Smooth muscle cell (in vitro differentiated cells): ENCODE results near the gene UVSSA. TPM values are rescaled to one million over a fixed set of nuclear protein-coding genes. Genes with fewer than 3 reads are reported as not detected.
A peak's percentile ranks its signal among the peaks of the same experiment; 100 is the strongest.

Experiments
- DNase-seq: peaks from one replicate; lab custom pipeline; 2025; ENCODE audit not compliant: unreplicated experiment; lab: John Stamatoyannopoulos, UW
- H2AFZ ChIP-seq: fragments of 200-600 bp; sonication (generic); 2 replicates; pipeline ENCODE4 v1.6.0; 2016; ENCODE audit warnings: antibody characterized with exemption, low read depth, mild to moderate bottlenecking
- H3F3A ChIP-seq: fragments of 200-600 bp; sonication (generic); 2 replicates; pipeline ENCODE4 v1.6.0; 2017; ENCODE audit warnings: antibody characterized with exemption, low read depth
- H3K27ac ChIP-seq: fragments of 200-600 bp; sonication (generic); 2 replicates; pipeline ENCODE4 v1.5.1; 2016; ENCODE audit warnings: low read depth, mild to moderate bottlenecking
- H3K27me3 ChIP-seq: fragments of 200-600 bp; sonication (generic); 2 replicates; pipeline ENCODE4 v1.6.1; 2016; ENCODE audit warnings: low read depth, mild to moderate bottlenecking
- H3K36me3 ChIP-seq: fragments of 200-600 bp; sonication (generic); 2 replicates; pipeline ENCODE4 v1.5.1; 2016; ENCODE audit warnings: low read depth
- H3K4me1 ChIP-seq: fragments of 200-600 bp; sonication (generic); 2 replicates; pipeline ENCODE4 v1.5.1; 2016; ENCODE audit warnings: low read depth
- H3K4me2 ChIP-seq: fragments of 200-600 bp; sonication (generic); 2 replicates; pipeline ENCODE4 v1.6.0; 2016; ENCODE audit warnings: mild to moderate bottlenecking
- H3K4me3 ChIP-seq: fragments of 200-600 bp; sonication (generic); 2 replicates; pipeline ENCODE4 v1.5.1; 2016; ENCODE audit warnings: mild to moderate bottlenecking
- H3K79me2 ChIP-seq: fragments of 200-600 bp; sonication (generic); 2 replicates; pipeline ENCODE4 v1.6.0; 2016; ENCODE audit warnings: low read depth, mild to moderate bottlenecking
- H3K9ac ChIP-seq: fragments of 200-600 bp; sonication (generic); 2 replicates; pipeline ENCODE4 v1.6.0; 2016; ENCODE audit warnings: low read depth
- H3K9me3 ChIP-seq: fragments of 200-600 bp; sonication (generic); replicated peaks from 2 replicates; pipeline ENCODE4 v1.5.1; 2016; ENCODE audit warnings: low read depth
- H4K20me1 ChIP-seq: fragments of 200-600 bp; sonication (generic); 2 replicates; pipeline ENCODE4 v1.6.0; 2016; ENCODE audit warnings: low read depth
- WGBS: methylation state at CpG from one replicate; pipeline ENCODE4 v1.1.7; 2016; ENCODE audit warnings: low lambda C conversion rate; 5-methylcytosine and 5-hydroxymethylcytosine counted together
- polyA plus RNA-seq: library from polyadenylated mRNA; unstranded; fragments of >200 nt; fragmentation: Nextera tagmentation; extraction: Ambion mirVana; gene quantifications from 2 replicates; pipeline ENCODE4 v1.2.1, GENCODE V29; 2016
- total RNA-seq: library from RNA; depleted of rRNA; stranded (reverse); fragments of >200 nt; gene quantifications from 2 replicates; pipeline ENCODE4 v1.2.3, GENCODE V29; 2014
- TF ChIP-seq, protein P1 (sequence below): fragments of 200-600 bp; sonication (generic); IDR thresholded peaks from 2 replicates; pipeline ENCODE4 v1.5.1; 2017; ENCODE audit warnings: borderline replicate concordance, mild to moderate bottlenecking, antibody characterized with exemption; ENCODE audit not compliant: insufficient read depth, poor library complexity, severe bottlenecking

The UVSSA gene
- total and polyA plus RNA-seq, 2 experiments from 2014 or later: 9.0 to 13.0 TPM

DNA sequence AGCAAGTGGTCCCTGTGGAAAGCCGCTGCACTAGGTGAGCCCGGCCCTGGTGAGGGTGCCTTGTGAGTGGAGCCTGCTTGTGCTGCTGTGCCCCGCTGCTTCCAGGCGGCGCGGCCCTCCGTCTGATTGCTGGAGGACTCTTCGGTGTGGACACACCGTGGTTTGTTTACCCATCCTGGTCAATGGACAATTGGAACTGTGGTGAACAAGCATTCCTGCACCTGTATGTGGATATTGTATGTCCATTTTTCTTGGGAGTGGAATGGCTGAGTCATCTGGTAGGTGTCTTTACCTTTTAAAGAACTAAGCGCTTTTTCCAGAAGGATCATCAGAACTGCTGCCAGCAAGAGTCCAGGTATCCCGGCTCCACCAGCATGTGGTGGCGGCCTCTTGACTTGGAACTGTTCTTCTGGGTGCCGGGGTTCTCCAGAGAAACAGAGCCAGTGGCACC, 41.7 kb upstream of the UVSSA start:
- H3K27me3 ChIP-seq: no peaks in the 10 kb centered on the region
- no peak for DNase-seq
- 96% methylated on average over 13 of the region's 13 CpGs for WGBS

DNA sequence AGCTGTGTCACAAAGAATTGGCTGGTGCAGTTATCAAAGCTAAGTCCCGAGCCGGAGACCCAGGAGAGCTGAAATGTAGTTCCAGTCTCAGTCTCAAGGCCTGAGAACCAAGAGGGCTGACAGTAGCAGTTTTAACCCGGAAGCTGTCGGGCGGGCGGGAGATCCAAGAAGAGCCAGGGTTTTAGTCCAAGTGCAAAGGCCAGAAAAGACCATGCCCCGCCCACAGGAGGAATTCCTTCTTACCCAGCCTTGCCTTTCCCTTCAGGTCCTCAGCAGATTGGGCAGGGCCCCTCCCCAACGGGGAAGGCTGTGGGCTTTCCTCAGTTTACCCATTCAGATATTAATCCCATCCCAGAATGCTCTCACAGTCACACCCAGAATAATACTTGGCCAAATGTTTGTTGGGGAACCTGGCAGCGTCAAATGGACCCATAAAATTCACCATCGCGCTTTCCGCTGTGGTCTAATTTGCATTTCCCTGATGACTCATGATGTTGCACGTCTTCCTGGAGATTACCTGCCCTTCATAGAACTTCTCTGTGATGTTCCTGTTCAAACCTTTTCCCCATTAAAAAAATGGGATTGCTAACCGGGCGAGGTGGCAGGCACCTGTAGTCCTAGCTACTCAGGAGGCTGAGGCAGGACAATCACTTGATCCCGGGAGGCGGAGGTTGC, 41.1 kb upstream of the UVSSA start:
- peaks cover 16% of the 10 kb centered on the region for H3K4me1 ChIP-seq
- peaks cover 98% of the 10 kb centered on the region for H4K20me1 ChIP-seq
- DNase-seq: no peak
- H3K9me3 ChIP-seq: no peaks in the 10 kb centered on the region
- H3F3A ChIP-seq: peaks cover 31% of the 10 kb centered on the region
- WGBS: 87% methylated on average over 17 of the region's 17 CpGs
- no peak overlapping the region for H3K4me3 ChIP-seq
- no peaks in the 10 kb centered on the region for H3K36me3 ChIP-seq
- TF ChIP-seq, protein P1, sequence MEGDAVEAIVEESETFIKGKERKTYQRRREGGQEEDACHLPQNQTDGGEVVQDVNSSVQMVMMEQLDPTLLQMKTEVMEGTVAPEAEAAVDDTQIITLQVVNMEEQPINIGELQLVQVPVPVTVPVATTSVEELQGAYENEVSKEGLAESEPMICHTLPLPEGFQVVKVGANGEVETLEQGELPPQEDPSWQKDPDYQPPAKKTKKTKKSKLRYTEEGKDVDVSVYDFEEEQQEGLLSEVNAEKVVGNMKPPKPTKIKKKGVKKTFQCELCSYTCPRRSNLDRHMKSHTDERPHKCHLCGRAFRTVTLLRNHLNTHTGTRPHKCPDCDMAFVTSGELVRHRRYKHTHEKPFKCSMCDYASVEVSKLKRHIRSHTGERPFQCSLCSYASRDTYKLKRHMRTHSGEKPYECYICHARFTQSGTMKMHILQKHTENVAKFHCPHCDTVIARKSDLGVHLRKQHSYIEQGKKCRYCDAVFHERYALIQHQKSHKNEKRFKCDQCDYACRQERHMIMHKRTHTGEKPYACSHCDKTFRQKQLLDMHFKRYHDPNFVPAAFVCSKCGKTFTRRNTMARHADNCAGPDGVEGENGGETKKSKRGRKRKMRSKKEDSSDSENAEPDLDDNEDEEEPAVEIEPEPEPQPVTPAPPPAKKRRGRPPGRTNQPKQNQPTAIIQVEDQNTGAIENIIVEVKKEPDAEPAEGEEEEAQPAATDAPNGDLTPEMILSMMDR: no peak
- H3K9ac ChIP-seq: no peak overlapping the region
- no peak overlapping the region for H2AFZ ChIP-seq
- no peaks in the 10 kb centered on the region for H3K27me3 ChIP-seq
- no peak overlapping the region for H3K4me2 ChIP-seq
- no peak overlapping the region for H3K27ac ChIP-seq
- H3K79me2 ChIP-seq: peaks cover 93% of the 10 kb centered on the region

More for the DNA sequence above, 41.7 kb upstream of the UVSSA start:
- peaks cover 93% of the 10 kb centered on the region for H3K79me2 ChIP-seq
- H2AFZ ChIP-seq: no peak overlapping the region
- H3K9me3 ChIP-seq: no peaks in the 10 kb centered on the region
- no peak overlapping the region for H3K4me2 ChIP-seq
- H3K9ac ChIP-seq: no peak overlapping the region
- TF ChIP-seq, protein P1: no peak
- H3F3A ChIP-seq: peaks cover 37% of the 10 kb centered on the region
- H3K4me3 ChIP-seq: no peak overlapping the region
- H3K27ac ChIP-seq: no peak overlapping the region
- H3K4me1 ChIP-seq: peaks cover 16% of the 10 kb centered on the region
- no peaks in the 10 kb centered on the region for H3K36me3 ChIP-seq
- H4K20me1 ChIP-seq: peaks cover 98% of the 10 kb centered on the region

DNA sequence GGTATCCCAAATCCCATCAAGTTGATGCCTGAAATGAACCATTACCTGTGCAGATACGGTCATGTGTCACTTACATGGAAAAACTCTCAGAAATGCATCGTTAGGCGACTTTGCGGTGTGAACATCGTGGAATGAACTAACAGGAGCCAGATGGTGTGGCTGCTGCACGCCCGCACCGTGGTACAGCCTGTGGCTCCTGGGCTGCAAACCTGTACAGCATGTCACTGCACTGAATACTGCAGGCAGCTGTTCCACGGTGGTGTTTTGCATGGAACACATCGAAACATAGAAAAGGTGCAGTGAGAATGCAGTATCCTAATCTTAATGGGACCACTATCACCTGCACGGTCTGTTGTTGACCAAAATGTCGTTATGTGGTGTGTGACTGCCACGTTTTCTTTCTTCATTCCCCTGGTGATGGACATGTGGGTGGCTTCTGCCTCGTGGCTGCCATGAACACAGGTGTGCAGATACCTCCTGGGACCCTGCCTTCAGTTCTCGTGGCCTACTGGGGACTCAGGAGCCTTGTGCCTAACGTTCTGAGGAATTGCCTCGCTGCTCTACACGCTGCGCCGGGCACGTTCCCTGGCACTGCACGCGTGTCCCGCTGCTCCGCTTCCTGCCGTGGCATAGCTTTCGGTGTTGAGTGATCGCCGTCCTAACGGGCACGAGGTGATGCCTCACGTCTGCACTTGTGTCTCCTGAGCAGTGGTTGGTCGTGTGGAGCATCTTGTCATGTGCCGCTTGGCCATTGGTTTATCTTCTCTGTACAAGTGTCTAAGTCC, 38.9 kb upstream of the UVSSA start:
- WGBS: 99% methylated on average over 34 of the region's 34 CpGs
- no peak overlapping the region for H2AFZ ChIP-seq

More for the DNA sequence above, 38.9 kb upstream of the UVSSA start:
- Histone ChIP-seq H3F3A (peaks cover 17% of the 10 kb centered on the region), H3K79me2 (peaks cover 94% of the 10 kb centered on the region), H4K20me1 (peaks cover 99% of the 10 kb centered on the region), H3K9ac (no peak overlapping the region), H3K27me3 (no peaks in the 10 kb centered on the region), H3K9me3 (no peaks in the 10 kb centered on the region), H3K36me3 (no peaks in the 10 kb centered on the region), H3K27ac (peak overlapping the region; percentile 86), H3K4me2 (peak overlapping the region; percentile 86), H3K4me3 (no peak overlapping the region), H3K4me1 (peaks cover 13% of the 10 kb centered on the region)
- DNase-seq: no peak
- TF ChIP-seq, protein P1: no peak
